Uterus (tissue), 2 donors: ENCODE data around the gene PPP2R5A.

Source experiments
- POLR2A ChIP-seq, 2 donors: fragments of 450-650 bp; IDR thresholded peaks; one replicate each; pipeline ENCODE4 v1.6.1; 2016; ENCODE audit warnings: antibody characterized with exemption in 2 of 2, mild to moderate bottlenecking in 1 of 2, moderate library complexity in 1 of 2
- TF ChIP-seq, protein P1 (sequence below), 4 experiments: fragments of 200-600 bp in 2 of 4; fragments of 450-650 bp in 2 of 4; sonication (generic) in 2 of 4; IDR thresholded peaks; one replicate each; pipeline ENCODE4 v1.5.1; 2016 to 2019; ENCODE audit warnings: antibody characterized with exemption in 4 of 4, mild to moderate bottlenecking in 2 of 4, moderate library complexity in 1 of 4

DNA sequence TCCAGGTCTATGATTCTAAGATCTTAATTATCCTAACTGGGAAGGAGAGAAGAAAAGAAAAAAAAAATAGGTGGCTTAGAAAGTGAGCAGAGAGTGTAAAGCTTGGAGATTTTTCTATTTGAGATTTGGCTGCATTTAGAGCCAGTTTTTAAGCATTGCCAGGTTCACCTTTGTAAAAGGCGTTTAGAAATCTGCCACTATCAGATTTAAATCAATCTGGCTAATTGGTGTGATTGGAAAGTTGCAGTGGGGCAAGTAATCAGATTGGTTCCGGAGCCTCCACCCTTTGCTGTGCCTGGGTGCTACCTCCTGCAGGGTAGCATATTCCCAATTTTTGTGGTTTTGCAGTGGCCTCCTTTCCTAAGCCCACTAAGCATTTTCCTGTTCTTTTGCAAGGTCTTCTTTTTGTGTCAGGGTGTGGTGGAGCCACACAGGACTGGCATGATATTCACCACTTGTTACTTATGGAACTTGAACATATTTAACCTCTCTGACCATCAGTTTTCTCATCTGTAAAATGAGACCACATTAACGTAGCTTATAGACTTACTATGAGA lies 48.5 kb upstream of the PPP2R5A start:
- TF ChIP-seq, protein P1, sequence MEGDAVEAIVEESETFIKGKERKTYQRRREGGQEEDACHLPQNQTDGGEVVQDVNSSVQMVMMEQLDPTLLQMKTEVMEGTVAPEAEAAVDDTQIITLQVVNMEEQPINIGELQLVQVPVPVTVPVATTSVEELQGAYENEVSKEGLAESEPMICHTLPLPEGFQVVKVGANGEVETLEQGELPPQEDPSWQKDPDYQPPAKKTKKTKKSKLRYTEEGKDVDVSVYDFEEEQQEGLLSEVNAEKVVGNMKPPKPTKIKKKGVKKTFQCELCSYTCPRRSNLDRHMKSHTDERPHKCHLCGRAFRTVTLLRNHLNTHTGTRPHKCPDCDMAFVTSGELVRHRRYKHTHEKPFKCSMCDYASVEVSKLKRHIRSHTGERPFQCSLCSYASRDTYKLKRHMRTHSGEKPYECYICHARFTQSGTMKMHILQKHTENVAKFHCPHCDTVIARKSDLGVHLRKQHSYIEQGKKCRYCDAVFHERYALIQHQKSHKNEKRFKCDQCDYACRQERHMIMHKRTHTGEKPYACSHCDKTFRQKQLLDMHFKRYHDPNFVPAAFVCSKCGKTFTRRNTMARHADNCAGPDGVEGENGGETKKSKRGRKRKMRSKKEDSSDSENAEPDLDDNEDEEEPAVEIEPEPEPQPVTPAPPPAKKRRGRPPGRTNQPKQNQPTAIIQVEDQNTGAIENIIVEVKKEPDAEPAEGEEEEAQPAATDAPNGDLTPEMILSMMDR (IDR thresholded peaks at IDR 0.05) = no peak
- no peak for TF ChIP-seq POLR2A (IDR thresholded peaks at IDR 0.05)
